ENCODE results near the gene HYI.
"Not testable (repeated sequence)": the region's sequence is repeated elsewhere in the genome, so short reads cannot be mapped to it uniquely, and the experiment has no call there.

Gene HYI

DNA sequence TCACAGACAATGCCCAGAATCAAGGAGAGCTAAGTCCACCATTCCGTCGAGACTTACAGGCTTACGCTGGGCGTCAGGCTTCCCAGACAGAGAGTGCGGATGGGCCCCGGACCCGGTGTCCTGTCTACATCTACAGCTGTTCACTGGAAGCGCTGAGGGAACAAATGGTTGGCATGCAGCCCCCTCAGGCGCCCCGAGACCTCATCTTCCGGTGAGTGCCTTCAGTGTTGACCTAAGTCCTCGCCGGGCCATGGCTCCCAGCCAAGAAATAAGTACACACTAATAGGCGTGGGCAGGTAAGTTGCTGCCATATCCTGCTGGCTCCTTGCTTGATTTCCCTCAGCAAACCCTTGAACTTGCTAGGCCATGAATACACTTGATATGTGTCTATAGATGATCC is 26.2 kb downstream of the HYI start:
- DNase-seq (ENCODE audit: low read depth in 3 of 3): no peak

DNA sequence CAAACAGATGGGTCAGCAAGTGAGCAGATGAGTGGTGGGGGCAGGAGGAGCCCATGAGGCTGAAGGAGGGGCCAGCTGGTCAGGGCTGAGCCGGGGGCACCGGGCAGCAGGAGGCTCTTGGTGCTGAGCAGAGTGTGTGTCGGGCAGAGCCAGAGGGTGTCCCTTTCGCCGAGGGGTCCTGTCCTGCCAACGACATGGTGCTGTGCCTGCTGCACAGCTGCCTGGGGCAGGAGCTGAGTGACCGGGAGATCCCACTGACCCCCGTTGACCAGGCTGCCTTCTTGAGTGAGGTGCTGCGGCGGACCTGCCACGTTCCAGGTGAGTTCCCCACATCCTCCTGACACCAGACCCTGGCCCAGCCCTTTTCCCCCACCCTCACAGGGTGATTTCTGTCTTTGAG is 27.5 kb downstream of the HYI start:
- no peak for DNase-seq (ENCODE audit: low read depth in 3 of 3)

- DNase-seq (ENCODE audit: low read depth in 3 of 3): no peak
Observed at GRCh38 chr1:43425045-43425444, 28.7 kb downstream of the HYI start.

GRCh38 chr1:43423672-43424550 is 29.8 kb downstream of the HYI start:
- DNase-seq (ENCODE audit: low read depth in 3 of 3): no peak

- no peak for DNase-seq (ENCODE audit: low read depth in 3 of 3)
Observed at GRCh38 chr1:43422995-43423671, 30.6 kb downstream of the HYI start.

GRCh38 chr1:43421976-43422750 is 31.6 kb downstream of the HYI start:
- no peak for DNase-seq (ENCODE audit: low read depth in 3 of 3)

GRCh38 chr1:43421396-43421795 is 32.3 kb downstream of the HYI start:
- no peak for DNase-seq (ENCODE audit: low read depth in 3 of 3)

DNA sequence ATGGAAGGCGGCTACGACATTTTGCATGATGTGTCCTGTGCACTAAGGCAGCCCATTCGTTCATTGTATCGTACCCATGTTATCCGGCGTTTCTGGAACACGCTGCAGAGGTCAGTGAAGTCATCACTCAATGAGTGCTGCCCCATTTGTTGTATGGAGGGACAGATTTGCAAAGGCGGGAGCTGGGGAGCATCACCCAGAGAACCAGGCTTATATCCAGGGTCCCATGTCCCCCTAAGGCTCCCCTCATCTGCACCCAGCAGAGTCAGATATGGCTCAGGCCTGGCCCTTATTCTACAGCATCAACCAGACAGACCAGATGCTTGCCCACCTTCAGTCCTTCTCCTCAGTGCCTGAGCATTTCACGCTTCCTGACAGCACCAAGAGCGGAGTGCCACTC is 32.9 kb downstream of the HYI start:
- DNase-seq (ENCODE audit: low read depth in 3 of 3): no peak

DNA sequence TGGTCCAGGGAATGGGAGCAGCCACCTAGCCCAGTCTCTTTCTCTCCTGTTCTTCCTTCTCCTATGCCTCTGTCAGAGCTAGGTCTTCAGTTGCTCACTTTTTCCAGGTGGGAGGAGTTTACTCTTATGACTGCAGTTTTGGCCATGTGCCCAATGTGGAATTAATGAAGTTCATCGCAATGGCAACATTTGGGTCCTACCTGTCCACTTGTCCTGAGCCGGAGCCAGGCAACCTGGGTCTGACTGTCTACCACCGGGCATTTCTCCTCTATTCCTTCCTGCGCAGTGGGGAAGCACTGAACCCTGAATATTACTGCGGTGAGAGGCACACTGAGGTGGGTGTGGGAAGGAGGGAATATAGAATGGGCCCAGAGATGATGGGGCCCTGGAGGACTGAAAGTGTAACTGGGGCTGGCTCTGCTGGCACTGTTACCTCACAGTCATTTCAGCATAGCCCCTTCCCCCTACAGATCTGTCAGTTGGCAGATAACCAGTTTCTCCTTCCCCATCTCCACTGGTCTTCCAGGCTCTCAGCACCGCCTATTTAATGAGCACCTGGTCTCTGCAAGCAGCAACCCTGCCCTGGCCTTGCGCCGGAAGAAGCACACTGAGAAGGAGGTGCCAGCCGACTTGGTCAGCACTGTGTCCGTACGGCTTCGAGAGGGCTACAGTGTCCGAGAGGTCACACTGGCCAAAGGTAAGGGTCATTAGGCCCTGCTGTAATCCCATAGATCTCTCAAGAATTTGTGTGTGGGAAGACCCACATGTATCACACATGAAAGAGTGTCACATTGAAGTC is 33.9 kb downstream of the HYI start:
- no peak for DNase-seq (ENCODE audit: low read depth in 3 of 3)

- DNase-seq (ENCODE audit: low read depth in 3 of 3): no peak
Observed at GRCh38 chr1:43418858-43419257, 34.9 kb downstream of the HYI start.

DNA sequence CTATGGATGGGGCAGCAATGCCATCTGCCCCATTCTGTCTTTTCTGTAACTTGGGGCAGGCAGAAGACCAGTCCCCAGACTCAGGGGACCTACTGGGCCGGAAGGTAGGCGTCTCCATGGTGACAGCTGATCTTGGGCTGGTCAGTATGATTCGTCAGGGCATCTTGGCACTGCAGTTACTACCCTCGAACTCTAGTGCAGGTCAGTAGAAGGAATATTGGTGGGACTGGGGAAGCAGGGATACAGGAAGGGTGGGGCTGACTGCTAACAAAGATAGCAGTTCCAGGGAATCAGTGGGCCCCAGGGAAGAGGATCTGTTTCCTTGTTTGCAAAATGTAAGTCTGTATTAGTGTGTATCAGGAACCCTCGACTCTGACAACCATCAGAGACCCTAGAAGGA is 37.8 kb downstream of the HYI start:
- no peak for DNase-seq (ENCODE audit: low read depth in 3 of 3)

DNA sequence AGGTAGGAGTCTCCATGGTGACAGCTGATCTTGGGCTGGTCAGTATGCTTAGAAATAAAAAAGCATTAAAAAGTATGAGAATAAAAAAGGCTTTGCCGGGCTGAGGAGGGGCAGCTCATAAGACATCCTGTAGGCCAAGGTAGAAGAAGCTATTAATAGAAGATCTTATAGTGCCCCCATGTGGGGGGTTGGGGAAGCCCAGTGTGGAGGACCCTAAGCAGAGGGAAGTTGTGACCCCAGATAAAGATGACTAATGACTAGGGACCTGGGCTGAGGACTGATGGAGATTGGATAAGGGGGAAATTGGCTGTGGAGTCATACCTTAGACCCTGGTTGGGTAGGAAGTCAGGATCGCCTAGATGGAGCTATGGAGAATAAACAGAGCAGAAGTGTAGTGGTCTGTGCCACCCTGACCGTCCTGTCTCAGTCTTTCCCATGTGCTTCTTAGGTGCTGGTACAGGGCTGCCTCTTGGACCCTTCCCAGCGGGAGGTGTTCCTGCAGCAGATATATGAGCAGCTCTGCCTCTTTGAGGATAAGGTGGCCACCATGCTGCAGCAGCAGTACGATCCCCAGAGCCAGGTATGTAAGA is 39.0 kb downstream of the HYI start:
- peak; percentile 30 to 48 (median 30) for DNase-seq (ENCODE audit: low read depth in 3 of 3)

GRCh38 chr1:43413426-43413825 is 40.3 kb downstream of the HYI start:
- DNase-seq (ENCODE audit: low read depth in 3 of 3): not testable (repeated sequence)

GRCh38 chr1:43410571-43410970 is 43.2 kb downstream of the HYI start:
- no peak for DNase-seq (ENCODE audit: low read depth in 3 of 3)

DNA sequence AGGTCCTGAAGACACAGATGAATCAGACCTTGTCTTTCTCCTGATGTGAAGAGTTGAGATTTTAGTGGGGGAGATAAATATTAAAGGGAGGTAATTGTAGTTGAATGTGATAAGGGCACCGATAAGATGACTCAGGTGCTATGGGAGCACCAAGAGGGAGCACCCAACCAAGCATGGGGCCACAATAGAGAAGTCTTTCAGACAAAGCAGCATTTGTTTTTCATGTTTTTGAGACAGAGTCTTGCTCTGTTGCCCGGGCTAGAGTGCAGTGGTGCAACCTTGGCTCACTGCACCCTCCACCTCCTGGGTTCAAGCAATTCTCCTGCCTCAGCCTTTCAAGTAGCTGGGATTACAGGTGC is 47.9 kb downstream of the HYI start:
- DNase-seq (ENCODE audit: low read depth in 3 of 3): no peak

DNA sequence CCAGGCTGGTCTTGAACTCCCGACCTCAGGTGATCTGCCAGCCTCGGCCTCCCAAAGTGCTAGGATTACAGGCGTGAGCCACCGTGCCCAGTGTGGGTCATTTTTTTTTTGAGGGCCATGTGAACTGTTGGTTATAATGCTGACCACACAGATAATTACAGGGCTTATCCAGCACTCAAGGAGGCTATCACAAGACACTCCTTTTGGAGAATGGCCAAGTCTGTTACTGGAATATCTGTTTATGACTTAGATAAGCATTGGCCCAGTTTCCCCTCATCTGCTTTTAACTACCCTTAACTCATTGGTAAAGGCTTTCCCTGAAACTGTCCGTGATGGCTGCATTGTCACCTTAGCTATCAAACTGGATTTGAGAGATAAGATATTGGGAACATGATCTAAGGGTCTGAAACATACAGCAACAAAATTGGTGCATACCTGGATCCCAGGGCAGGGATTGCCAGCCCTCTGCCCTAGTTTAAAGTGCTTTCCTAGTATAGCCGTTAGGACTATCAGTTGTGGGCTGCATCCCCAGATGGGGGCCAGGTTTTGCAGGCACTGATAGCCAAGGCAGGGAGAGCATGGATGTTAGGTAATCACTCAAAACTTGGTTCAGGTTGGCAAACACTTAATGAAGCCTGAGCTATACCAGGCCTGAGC is 48.4 kb downstream of the HYI start:
- DNase-seq (ENCODE audit: low read depth in 3 of 3): no peak

- no peak for DNase-seq (ENCODE audit: low read depth in 3 of 3)
Observed at GRCh38 chr1:43404353-43404752, 49.4 kb downstream of the HYI start.

DNA sequence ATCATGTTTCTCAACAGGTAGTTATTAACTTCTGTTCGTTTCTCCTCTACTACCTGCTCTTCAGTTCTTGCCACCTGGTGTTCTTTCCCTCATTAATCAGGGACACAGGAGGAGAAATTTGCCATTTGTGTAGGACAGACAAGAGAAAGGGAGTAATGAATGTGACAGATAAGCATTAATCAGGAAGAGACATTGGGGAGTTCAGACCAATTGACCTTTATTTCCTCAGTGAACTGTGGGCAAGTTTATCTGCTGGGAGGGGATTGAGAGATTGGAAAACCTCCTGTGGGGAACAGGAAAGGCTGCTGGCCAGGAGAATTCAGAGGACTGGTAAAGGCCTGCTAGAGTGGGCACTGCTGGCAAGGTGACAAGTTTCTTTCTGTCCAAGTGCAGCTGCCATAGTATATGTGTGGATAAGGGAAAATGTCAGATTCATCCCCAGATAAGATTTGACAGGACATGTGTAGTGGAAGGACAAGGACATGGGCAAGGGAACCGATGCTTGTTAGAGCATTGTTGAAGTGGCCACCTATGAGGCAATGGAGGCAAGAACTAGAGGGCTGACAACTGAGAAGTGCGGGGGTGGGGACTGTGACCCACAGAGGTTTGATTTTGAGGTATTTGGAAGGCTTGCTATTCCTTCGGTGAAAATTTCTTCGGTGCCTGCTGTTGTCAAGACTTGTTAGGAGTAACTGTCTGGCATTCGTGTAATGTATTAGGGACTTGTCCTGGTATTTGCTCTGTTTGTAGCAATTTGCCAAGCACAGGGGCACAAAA is 51.5 kb downstream of the HYI start:
- no peak for DNase-seq (ENCODE audit: low read depth in 3 of 3)
